ENCODE results near the gene DNAJC1.

Gene DNAJC1

DNA sequence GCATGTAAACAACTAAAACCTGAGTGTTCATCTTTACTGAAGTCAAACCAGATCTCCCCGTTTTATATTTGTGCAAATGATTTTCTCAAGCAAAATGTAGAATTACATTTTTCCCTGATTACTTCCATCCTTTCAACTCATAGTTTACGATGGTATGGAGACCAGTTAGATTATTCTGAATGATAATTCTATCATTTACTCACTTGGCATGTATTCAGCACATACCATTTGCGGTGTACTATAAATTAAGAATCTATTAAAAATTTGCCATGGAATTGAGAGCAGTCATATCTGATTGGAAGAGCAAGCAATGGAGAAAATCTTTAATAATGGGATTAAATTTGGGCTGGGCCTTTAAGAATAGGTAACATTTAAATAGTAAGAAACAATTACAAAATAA lies 22.4 kb downstream of the DNAJC1 start:
- TF ChIP-seq EZH2phosphoT487 (IDR thresholded peaks at IDR 0.05; ENCODE audit: borderline replicate concordance, low read length): no peak
- TF ChIP-seq, protein P1, sequence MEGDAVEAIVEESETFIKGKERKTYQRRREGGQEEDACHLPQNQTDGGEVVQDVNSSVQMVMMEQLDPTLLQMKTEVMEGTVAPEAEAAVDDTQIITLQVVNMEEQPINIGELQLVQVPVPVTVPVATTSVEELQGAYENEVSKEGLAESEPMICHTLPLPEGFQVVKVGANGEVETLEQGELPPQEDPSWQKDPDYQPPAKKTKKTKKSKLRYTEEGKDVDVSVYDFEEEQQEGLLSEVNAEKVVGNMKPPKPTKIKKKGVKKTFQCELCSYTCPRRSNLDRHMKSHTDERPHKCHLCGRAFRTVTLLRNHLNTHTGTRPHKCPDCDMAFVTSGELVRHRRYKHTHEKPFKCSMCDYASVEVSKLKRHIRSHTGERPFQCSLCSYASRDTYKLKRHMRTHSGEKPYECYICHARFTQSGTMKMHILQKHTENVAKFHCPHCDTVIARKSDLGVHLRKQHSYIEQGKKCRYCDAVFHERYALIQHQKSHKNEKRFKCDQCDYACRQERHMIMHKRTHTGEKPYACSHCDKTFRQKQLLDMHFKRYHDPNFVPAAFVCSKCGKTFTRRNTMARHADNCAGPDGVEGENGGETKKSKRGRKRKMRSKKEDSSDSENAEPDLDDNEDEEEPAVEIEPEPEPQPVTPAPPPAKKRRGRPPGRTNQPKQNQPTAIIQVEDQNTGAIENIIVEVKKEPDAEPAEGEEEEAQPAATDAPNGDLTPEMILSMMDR (IDR thresholded peaks at IDR 0.05; ENCODE audit: low read depth, low read length, poor library complexity, severe bottlenecking): no peak
- Histone ChIP-seq H3K9me2 (replicated peaks; ENCODE audit: control insufficient read depth, low read length) (no peaks in the 10 kb centered on the region), H3K36me3 (ENCODE audit: control insufficient read depth, low read length) (no peaks in the 10 kb centered on the region), H3K4me1 (ENCODE audit: control insufficient read depth, low read length) (no peaks in the 10 kb centered on the region), H3K4me2 (ENCODE audit: low read length) (no peak overlapping the region), H3K27me3 (ENCODE audit: control insufficient read depth, low read length) (no peaks in the 10 kb centered on the region), H4K20me1 (ENCODE audit: control insufficient read depth, insufficient read depth, low read depth, low read length) (no peaks in the 10 kb centered on the region), H3K4me3 (ENCODE audit: low read length) (no peak overlapping the region), H3K27ac (ENCODE audit: low read depth, low read length) (no peak overlapping the region), H3K79me2 (ENCODE audit: control insufficient read depth, low read length) (no peaks in the 10 kb centered on the region), H3K9me3 (ENCODE audit: control insufficient read depth, insufficient read depth, low read length) (no peaks in the 10 kb centered on the region), H3F3A (ENCODE audit: control insufficient read depth, insufficient read depth) (no peaks in the 10 kb centered on the region)

DNA sequence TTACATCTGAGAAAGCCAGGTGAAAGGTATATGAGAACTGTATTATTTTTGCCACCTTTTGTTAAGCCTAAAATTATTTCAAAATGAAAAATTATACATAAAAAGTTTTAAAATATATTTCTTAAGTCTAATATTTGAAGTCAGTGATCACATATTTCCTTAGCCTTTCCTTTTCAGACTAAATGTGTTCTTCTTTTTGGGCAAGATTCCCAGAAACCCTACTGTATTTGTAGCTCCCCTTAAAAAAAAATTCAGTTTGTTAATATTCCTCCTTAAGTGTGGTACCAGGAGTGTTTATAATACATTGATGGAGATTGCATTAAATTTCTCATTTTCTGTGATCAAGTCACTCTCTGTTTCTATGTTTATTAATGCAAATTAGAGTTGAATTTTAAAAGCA lies 22.8 kb downstream of the DNAJC1 start:
- no peaks in the 10 kb centered on the region for H3K79me2 ChIP-seq (ENCODE audit: control insufficient read depth, low read length)

DNA sequence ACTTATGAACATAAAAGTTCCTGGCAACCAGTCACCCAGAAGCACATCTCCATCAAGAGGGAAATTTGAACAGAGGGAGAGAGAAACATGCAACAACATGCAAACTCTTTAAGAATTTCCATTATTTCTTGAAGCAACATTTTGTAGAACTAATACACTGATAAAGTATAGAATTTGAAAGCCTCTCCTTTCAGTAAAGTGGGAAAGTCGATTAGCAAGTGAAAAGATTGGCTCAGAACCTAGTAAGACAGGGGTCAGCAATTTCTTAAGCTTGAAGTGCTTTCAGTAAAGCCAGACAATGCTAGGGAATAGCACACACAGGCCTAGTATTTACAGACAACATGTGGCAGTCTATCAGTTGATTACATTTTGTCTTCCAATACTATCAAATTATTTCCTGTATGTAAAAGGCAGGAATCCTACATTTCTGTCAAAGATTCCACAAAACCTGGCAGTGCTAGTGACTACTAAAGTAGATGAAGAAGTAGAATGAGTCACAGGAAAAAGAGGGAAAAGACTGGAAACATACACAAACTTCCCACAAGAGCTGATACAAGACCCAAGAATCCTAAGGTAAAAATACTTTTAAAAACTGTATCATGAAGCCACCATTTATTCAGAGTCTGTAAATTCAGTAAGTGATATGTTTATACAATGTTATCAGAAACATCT lies 25.2 kb downstream of the DNAJC1 start:
- Histone ChIP-seq H3K9me2 (replicated peaks; ENCODE audit: control insufficient read depth, low read length) (no peaks in the 10 kb centered on the region), H3K79me2 (ENCODE audit: control insufficient read depth, low read length) (no peaks in the 10 kb centered on the region), H3K4me2 (ENCODE audit: low read length) (no peak overlapping the region), H3K36me3 (ENCODE audit: control insufficient read depth, low read length) (no peaks in the 10 kb centered on the region), H3K4me3 (ENCODE audit: low read length) (no peak overlapping the region), H3F3A (ENCODE audit: control insufficient read depth, insufficient read depth) (no peaks in the 10 kb centered on the region), H3K9me3 (ENCODE audit: control insufficient read depth, insufficient read depth, low read length) (no peaks in the 10 kb centered on the region), H4K20me1 (ENCODE audit: control insufficient read depth, insufficient read depth, low read depth, low read length) (no peaks in the 10 kb centered on the region), H3K27ac (ENCODE audit: low read depth, low read length) (no peak overlapping the region), H3K27me3 (ENCODE audit: control insufficient read depth, low read length) (no peaks in the 10 kb centered on the region; the same call in 1 of the 2 replicates), H3K4me1 (ENCODE audit: control insufficient read depth, low read length) (no peaks in the 10 kb centered on the region)
- TF ChIP-seq, protein P1 (IDR thresholded peaks at IDR 0.05; ENCODE audit: low read depth, low read length, poor library complexity, severe bottlenecking): no peak
- TF ChIP-seq EZH2phosphoT487 (IDR thresholded peaks at IDR 0.05; ENCODE audit: borderline replicate concordance, low read length): no peak

More for the DNA sequence above, 22.8 kb downstream of the DNAJC1 start:
- Histone ChIP-seq H3K9me3 (ENCODE audit: control insufficient read depth, insufficient read depth, low read length) (no peaks in the 10 kb centered on the region), H3K27me3 (ENCODE audit: control insufficient read depth, low read length) (no peaks in the 10 kb centered on the region; the same call in 1 of the 2 replicates), H3F3A (ENCODE audit: control insufficient read depth, insufficient read depth) (no peaks in the 10 kb centered on the region), H4K20me1 (ENCODE audit: control insufficient read depth, insufficient read depth, low read depth, low read length) (no peaks in the 10 kb centered on the region), H3K27ac (ENCODE audit: low read depth, low read length) (no peak overlapping the region), H3K9me2 (replicated peaks; ENCODE audit: control insufficient read depth, low read length) (no peaks in the 10 kb centered on the region), H3K4me3 (ENCODE audit: low read length) (no peak overlapping the region), H3K4me1 (ENCODE audit: control insufficient read depth, low read length) (no peaks in the 10 kb centered on the region), H3K36me3 (ENCODE audit: control insufficient read depth, low read length) (no peaks in the 10 kb centered on the region), H3K4me2 (ENCODE audit: low read length) (no peak overlapping the region)
- no peak for TF ChIP-seq EZH2phosphoT487 (IDR thresholded peaks at IDR 0.05; ENCODE audit: borderline replicate concordance, low read length)
- TF ChIP-seq, protein P1 (IDR thresholded peaks at IDR 0.05; ENCODE audit: low read depth, low read length, poor library complexity, severe bottlenecking): no peak
